ENCODE measurements around the gene SNAP91.
"Not testable (repeated sequence)": the region's sequence is repeated elsewhere in the genome, so short reads cannot be mapped to it uniquely, and the experiment has no call there.

Gene SNAP91, protein sequence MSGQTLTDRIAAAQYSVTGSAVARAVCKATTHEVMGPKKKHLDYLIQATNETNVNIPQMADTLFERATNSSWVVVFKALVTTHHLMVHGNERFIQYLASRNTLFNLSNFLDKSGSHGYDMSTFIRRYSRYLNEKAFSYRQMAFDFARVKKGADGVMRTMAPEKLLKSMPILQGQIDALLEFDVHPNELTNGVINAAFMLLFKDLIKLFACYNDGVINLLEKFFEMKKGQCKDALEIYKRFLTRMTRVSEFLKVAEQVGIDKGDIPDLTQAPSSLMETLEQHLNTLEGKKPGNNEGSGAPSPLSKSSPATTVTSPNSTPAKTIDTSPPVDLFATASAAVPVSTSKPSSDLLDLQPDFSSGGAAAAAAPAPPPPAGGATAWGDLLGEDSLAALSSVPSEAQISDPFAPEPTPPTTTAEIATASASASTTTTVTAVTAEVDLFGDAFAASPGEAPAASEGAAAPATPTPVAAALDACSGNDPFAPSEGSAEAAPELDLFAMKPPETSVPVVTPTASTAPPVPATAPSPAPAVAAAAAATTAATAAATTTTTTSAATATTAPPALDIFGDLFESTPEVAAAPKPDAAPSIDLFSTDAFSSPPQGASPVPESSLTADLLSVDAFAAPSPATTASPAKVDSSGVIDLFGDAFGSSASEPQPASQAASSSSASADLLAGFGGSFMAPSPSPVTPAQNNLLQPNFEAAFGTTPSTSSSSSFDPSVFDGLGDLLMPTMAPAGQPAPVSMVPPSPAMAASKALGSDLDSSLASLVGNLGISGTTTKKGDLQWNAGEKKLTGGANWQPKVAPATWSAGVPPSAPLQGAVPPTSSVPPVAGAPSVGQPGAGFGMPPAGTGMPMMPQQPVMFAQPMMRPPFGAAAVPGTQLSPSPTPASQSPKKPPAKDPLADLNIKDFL

GRCh38 chr6:83708970-83709747 lies at the start of gene SNAP91:
Gene SNAP91, minus strand, starts transcription at chr6:83709101. Its CDS starts 1,174 bp downstream, at chr6:83707927.
- peak; percentile 77 for DNase-seq

- DNase-seq = no peak
Measured at GRCh38 chr6:83758533-83758932, 49.6 kb upstream of the SNAP91 start.

DNA sequence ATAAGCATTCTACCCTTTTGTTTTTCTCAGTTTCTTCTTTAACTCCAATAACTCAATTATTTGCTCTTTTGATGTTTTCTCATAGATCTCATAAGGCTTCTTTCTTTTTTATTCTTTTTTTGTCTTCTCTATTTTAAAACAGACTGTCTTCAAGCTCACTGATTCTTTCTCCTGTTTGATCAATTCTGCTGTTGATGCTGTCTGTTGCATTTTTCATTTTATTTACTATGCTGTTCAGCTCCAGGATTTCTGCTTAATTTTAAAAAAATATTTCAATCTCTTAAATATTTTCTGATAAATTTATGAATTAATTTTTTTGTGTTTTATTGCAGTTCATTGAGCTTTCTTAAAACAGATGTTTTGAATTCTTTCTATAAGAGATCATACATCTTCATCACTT lies 48.1 kb upstream of the SNAP91 start:
- no peak for DNase-seq

GRCh38 chr6:83756565-83756964 lies 47.7 kb upstream of the SNAP91 start:
- DNase-seq = no peak

- not testable (repeated sequence) for DNase-seq
Measured at GRCh38 chr6:83752375-83752774, 43.5 kb upstream of the SNAP91 start.

GRCh38 chr6:83741089-83741488 lies 32.2 kb upstream of the SNAP91 start:
- no peak for DNase-seq

GRCh38 chr6:83735461-83735860 lies 26.6 kb upstream of the SNAP91 start:
- DNase-seq = no peak

DNA sequence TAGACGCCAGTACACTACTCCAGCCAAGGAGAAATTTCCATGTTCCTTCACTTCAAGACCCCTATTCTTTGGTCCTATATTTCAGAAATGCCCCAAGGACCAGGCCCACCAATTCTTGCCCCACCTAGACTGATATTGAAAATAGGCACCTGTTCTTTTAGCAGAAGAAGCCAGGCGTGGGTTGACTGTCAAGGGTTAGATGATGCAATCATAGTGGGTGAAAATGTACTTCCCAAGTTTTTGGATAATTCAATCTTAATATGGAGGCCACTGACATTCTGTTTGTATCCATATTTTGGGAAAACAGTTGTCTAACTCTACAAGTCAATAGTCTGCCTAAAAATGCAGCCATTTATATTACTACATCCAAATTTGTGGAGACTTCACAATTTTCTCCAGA lies 21.0 kb upstream of the SNAP91 start:
- DNase-seq = no peak

DNA sequence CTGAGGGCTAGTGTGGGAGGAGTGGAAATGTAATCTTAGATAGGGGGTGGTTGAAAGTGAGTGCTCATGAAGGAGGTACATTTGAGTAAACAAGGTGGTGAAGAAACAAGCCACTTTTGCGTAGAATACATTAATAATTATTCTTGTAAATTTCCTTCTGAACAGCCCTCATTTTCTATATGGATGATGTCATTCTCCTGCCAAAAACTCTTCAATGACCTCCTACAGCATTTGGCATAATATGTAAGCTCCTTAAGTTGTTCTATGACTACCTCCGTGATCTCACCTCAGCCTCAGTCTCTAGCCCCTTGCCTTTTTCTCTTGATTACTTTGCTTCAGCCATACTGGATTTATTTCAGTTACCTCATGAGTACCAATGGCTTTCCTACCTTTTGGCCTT lies 14.0 kb upstream of the SNAP91 start:
- no peak for DNase-seq

GRCh38 chr6:83717809-83718208 lies 8.9 kb upstream of the SNAP91 start:
- no peak for DNase-seq

- DNase-seq = no peak
Measured at GRCh38 chr6:83711958-83712357, 3.1 kb upstream of the SNAP91 start.

- DNase-seq = peak; percentile 26
Measured at GRCh38 chr6:83709748-83710050, 798 bp upstream of the SNAP91 start.

DNA sequence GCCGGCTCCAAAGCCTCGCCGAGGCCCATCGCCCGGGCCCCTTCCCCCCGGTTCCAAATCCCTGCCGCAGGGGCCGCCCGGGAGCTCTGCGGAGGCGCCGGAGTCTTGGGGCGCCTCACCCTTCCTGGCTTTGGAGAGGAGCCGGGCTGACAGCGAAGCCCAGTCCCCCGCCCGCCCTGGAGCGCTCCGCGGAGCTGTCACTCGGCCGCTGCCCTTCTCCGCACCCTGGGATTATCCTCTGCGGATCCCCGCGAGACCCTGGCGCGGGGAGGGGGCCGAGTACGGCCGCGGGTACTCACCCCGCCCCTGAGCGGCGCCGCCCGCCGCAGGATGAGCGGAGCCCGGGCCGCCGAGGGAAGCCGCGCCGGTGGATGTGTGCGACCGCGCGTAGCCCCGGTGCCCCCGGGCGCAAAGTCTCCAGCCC lies 343 bp downstream of the SNAP91 start:
- DNase-seq = peak; percentile 68

DNA sequence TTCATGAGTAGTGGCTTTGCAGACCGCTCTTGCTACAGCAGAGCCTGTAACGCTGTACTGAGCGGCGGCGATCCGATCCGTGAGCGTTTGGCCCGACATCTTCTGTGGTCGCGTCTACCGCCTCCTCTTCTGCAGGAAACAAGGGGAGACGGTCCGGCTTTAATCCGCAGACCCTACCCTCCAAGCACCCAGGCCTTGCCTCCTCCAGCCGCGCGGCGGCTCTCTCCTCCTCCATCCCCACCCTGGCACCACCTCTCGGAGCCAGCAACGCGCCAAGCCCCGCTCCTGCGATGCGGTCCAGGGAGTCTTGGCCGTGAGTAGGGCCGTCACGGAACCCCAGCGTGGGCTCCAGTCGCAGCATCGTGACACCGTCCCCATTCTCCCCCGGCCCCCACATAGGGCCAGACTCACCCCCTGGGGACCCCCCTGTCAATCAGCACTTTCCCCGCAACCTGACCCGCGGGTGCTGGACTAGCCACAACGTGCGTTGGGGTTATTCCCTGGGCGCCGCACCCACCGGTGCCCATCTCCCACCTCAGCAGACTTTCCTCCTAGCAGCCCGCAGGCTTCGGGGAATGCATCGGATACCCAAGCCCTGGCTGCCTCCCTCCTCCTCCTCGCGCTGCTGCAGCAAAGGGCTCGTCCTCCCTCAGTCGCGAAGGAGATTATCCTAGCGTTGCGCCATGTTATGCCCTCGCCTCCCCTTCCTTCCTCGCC lies 914 bp downstream of the SNAP91 start:
- peak; percentile 56 for DNase-seq

DNA sequence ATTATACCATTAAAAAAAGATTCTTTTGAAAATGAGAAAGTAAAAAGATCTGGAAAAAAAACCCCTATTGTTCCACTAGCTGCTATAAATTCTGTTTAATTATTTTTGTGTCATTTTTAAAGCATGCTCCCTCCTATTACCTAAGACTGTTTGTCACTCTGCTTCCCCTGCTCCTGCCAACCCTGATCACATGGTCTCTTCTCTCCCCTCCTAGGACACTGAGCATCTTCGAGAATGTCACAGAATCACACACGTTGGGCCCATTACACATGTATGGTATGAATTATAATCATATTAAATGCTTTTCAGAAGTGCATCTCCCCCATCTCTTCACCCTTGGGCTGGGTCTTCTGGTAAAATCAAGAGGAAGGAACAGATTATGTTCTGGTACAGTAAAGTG lies 6.2 kb downstream of the SNAP91 start:
- no peak for DNase-seq

GRCh38 chr6:83702077-83702476 lies 6.8 kb downstream of the SNAP91 start:
- no peak for DNase-seq

GRCh38 chr6:83696674-83697073 lies 12.2 kb downstream of the SNAP91 start:
- DNase-seq = no peak

DNA sequence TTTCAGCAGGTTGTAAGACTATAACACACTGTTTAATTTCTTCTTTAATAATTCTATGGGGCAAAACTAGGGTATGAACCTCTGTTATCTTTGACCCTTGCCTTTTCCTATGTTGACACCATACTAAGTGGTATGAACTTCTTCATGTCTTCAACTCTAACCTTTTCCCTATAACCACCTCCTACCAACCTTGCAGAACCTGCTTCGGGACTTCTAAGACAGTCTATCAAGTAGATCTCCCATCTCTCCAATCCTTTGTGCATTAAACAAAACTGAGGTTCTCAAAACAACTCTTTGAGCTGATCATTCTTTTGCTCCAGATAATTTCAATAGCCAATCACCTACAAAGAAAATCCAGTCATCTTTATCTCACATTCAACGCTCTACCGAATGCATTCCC lies 23.4 kb downstream of the SNAP91 start:
- DNase-seq = no peak

- no peak for DNase-seq
Measured at GRCh38 chr6:83677791-83678190, 31.1 kb downstream of the SNAP91 start.

DNA sequence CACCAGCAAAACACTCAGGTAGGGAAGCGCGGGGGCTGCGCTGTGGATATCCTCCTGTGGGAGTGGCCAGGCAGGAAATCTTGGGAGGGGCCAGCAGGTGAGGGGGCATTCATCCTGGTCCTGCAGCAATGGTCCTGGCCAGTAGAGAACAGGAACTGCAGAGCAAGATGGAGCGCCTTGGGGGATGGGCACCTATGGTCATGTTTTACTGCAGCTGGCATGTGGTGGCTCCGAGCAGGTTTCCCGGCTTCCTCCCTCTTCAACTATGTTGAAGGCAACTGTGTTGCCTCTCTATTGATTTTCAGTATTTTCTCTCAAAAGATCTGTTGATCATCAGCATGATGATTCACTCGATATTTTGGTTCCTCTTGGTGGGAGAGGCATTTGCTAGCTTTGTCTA lies 70.9 kb downstream of the SNAP91 start:
- DNase-seq = no peak

DNA sequence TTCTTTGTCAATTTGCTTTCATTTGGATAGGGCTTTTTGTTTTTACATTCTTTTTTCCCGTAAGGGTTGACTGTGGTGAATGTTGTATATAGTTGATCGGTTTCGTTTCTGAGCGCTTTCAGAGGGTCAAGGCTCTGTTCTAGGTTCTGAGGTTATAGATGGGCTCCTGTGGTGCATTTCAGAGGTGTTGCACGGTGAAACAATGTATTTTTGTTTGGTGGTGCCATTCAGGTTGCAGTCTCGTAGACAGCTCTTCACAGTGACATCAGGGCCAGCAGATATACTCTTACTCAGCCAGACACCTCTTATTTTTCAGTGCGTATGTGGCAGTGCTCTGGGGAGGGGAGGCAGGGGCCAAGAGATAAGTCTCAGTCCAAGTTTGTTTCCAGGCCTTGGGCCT lies 72.1 kb downstream of the SNAP91 start:
- DNase-seq = no peak

- DNase-seq = no peak
Measured at GRCh38 chr6:83633609-83634008, 75.3 kb downstream of the SNAP91 start.

DNA sequence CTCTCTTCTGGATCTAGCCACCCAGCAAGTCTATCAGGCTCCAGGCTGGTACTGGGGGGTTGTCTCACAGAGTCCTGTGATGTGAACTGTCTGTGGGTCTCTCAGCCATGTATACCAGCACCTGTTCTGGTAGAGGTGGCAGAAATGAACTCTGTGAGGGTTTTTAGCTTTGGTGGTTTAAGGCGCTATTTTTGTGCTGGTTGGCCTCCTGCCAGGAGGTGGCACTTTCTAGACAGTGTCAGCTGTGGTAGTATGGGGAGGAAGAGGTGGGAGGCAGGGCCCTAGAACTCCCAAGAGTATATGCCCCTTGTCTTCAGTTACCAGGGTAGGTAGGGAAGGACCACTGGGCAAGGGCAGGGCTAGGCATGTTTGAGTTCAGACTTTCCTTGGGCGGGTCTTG lies 75.8 kb downstream of the SNAP91 start:
- DNase-seq = no peak
